Mesothelial cell of epicardium (in vitro differentiated cells): ENCODE data around the gene GBF1. TPM values are rescaled to one million over a fixed set of nuclear protein-coding genes. Genes with fewer than 3 reads are reported as not detected.

Source experiments
- DNase-seq, 2 experiments: peaks; one replicate each; pipeline ENCODE4 v3.0.0; 2021; ENCODE audit warnings: low spot score in 2 of 2; ENCODE audit not compliant: unreplicated experiment in 2 of 2
- H3K27ac Mint-ChIP-seq: 2 replicates; pipeline ENCODE4 v1.8.0; 2021; ENCODE audit warnings: mixed read lengths
- H3K27me3 Mint-ChIP-seq: 2 replicates; pipeline ENCODE4 v1.8.0; 2021; ENCODE audit warnings: low read depth, mixed read lengths
- H3K36me3 Mint-ChIP-seq: 2 replicates; pipeline ENCODE4 v1.8.0; 2021; ENCODE audit warnings: mixed read lengths
- H3K4me1 Mint-ChIP-seq: 2 replicates; pipeline ENCODE4 v1.8.0; 2021; ENCODE audit warnings: mixed read lengths
- H3K4me3 Mint-ChIP-seq: 2 replicates; pipeline ENCODE4 v1.8.0; 2021; ENCODE audit warnings: mild to moderate bottlenecking, moderate library complexity, mixed read lengths
- H3K9me3 Mint-ChIP-seq: 2 replicates; pipeline ENCODE4 v1.8.0; 2021; ENCODE audit warnings: mixed read lengths
- total RNA-seq: library from RNA; stranded (reverse); gene quantifications from 3 replicates; pipeline ENCODE4 v1.2.1, GENCODE V29; 2021
- TF ChIP-seq, protein P1 (sequence below): fragments of 200-600 bp; sonication (generic); IDR thresholded peaks from one replicate; pipeline ENCODE4 v1.5.0; 2021; ENCODE audit warnings: antibody characterized with exemption; ENCODE audit not compliant: unreplicated experiment

GBF1 gene
- total RNA-seq, 1 donor from 2014 or later = 51.1 TPM

DNA sequence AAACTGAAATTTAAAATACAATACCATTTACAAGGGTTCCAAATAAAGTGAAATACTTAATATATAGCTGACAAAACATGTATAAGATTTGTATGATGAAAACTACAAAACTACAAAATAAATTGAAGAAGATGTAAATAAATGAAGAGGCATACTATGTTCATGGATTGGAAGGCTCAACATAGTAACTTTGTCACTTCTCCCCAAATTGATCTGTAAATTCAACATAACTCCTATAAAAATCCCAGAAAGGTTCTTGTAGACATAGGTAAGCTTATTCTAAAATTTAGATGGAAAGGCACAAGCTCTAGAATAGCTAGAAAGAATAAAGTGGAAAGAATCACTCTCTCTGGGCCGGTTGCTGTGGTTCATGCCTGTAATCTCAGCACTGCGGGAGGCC lies 126.0 kb downstream of the GBF1 start:
- Mint-ChIP-seq H3K27me3 (no peaks in the 10 kb centered on the region), H3K9me3 (peaks cover 16% of the 10 kb centered on the region), H3K4me3 (no peak overlapping the region), H3K27ac (no peak overlapping the region), H3K4me1 (peaks cover 8% of the 10 kb centered on the region), H3K36me3 (peaks cover 68% of the 10 kb centered on the region)
- TF ChIP-seq, protein P1, sequence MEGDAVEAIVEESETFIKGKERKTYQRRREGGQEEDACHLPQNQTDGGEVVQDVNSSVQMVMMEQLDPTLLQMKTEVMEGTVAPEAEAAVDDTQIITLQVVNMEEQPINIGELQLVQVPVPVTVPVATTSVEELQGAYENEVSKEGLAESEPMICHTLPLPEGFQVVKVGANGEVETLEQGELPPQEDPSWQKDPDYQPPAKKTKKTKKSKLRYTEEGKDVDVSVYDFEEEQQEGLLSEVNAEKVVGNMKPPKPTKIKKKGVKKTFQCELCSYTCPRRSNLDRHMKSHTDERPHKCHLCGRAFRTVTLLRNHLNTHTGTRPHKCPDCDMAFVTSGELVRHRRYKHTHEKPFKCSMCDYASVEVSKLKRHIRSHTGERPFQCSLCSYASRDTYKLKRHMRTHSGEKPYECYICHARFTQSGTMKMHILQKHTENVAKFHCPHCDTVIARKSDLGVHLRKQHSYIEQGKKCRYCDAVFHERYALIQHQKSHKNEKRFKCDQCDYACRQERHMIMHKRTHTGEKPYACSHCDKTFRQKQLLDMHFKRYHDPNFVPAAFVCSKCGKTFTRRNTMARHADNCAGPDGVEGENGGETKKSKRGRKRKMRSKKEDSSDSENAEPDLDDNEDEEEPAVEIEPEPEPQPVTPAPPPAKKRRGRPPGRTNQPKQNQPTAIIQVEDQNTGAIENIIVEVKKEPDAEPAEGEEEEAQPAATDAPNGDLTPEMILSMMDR = no peak
- no peak for DNase-seq

DNA sequence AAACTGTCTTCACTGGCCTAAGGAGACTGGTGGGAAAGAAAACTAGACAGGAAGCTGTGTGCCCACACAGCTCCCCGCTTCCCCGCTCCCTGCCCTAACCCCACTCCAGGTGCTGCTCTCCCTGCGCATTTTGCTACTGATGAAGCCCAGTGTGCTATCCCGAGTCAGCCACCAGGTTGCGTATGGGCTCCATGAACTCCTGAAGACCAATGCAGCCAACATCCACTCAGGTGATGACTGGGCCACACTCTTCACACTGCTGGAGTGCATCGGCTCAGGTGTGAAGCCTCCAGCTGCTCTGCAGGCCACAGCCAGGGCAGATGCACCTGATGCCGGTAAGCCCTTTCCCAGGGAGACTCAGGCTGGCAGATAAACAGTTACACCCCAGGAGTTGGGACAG lies 129.9 kb downstream of the GBF1 start:
- Mint-ChIP-seq H3K27me3 (no peaks in the 10 kb centered on the region), H3K36me3 (peaks cover 41% of the 10 kb centered on the region), H3K9me3 (peaks cover 12% of the 10 kb centered on the region), H3K4me1 (no peaks in the 10 kb centered on the region), H3K27ac (no peak overlapping the region), H3K4me3 (no peak overlapping the region)
- TF ChIP-seq, protein P1 = no peak
- DNase-seq = no peak

DNA sequence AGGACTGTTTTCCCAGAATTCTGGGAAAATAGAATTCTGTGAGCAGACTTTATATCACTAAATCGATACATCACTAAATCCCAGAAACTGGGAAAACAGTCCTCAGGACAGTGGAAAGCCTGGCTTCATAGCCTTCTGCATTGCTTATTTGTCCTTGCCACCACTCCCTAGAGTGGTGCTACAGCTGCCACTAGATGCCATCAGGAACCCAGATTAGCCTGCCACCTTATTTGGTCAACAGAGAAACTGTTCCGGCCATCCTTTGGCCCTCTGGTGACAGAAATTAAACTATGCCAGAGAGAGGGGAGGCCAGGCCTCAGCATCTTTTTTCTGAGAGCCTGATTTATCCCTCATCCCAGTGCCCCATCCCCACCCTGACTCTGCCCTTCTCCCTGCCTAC lies 130.5 kb downstream of the GBF1 start:
- H3K27me3 Mint-ChIP-seq = no peaks in the 10 kb centered on the region
- TF ChIP-seq, protein P1 = no peak
- DNase-seq = no peak
- no peak overlapping the region for H3K27ac Mint-ChIP-seq
- peaks cover 7% of the 10 kb centered on the region for H3K9me3 Mint-ChIP-seq
- H3K4me1 Mint-ChIP-seq = no peaks in the 10 kb centered on the region
- peaks cover 37% of the 10 kb centered on the region for H3K36me3 Mint-ChIP-seq
- H3K4me3 Mint-ChIP-seq = no peak overlapping the region

DNA sequence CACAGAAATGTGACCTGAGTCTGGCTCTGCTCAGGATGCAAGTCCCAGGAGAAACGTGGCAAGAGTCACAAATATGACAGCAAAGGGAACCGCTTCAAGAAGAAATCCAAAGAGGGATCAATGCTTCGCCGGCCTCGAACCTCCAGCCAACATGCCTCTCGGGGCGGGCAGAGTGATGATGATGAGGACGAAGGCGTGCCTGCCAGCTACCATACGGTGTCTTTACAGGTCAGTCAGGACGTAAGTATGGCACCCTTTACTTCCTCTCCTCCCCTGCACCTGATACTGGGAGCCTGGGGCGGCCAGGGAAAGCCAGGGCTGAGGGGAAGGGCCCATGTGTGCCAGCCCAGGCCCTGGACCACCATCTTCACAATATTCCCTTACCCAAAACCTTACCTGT lies 131.6 kb downstream of the GBF1 start:
- Mint-ChIP-seq H3K27ac (no peak overlapping the region), H3K4me3 (no peak overlapping the region), H3K36me3 (peaks cover 34% of the 10 kb centered on the region), H3K9me3 (no peaks in the 10 kb centered on the region), H3K4me1 (no peaks in the 10 kb centered on the region), H3K27me3 (no peaks in the 10 kb centered on the region)
- TF ChIP-seq, protein P1 = no peak
- no peak for DNase-seq

DNA sequence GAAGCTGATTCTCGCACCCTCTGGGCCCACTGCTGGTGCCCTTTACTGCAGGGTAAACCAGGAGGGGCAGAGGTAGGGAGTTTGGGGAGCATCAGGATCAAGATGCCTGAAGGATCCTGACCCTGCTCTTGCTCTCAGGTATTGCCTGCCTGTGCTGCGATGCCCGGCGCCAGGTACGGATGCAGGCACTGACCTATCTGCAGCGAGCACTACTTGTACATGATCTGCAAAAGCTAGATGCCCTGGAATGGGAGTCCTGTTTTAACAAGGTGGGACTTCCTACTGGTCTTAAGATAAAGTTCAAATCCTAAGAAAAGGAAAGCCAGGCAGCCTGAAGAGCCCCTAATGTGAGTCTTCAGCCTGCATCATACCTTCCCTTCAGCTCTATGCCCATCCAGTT lies 134.1 kb downstream of the GBF1 start:
- Mint-ChIP-seq H3K4me1 (no peaks in the 10 kb centered on the region), H3K9me3 (no peaks in the 10 kb centered on the region), H3K36me3 (peaks cover 24% of the 10 kb centered on the region), H3K27ac (no peak overlapping the region), H3K27me3 (no peaks in the 10 kb centered on the region), H3K4me3 (no peak overlapping the region)
- TF ChIP-seq, protein P1 = no peak
- DNase-seq = no peak

DNA sequence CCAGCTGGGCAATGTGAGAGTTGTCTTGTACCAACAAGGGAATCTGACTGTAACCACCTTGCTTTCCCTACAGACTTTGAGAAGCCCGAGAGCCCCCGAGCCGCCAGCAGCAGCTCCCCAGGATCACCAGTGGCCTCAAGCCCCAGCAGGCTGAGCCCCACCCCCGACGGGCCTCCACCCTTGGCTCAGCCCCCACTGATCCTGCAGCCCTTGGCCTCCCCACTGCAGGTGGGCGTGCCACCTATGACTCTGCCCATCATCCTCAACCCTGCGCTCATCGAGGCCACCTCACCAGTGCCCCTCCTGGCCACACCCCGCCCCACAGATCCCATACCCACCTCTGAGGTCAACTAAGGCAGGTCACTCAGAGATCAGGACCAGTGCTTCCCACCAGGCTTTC lies 136.7 kb downstream of the GBF1 start:
- no peaks in the 10 kb centered on the region for H3K4me1 Mint-ChIP-seq

More for the DNA sequence above, 136.7 kb downstream of the GBF1 start:
- TF ChIP-seq, protein P1 = no peak
- Mint-ChIP-seq H3K9me3 (no peaks in the 10 kb centered on the region), H3K36me3 (peaks cover 16% of the 10 kb centered on the region), H3K27ac (no peak overlapping the region), H3K27me3 (no peaks in the 10 kb centered on the region), H3K4me3 (no peak overlapping the region)
- DNase-seq = no peak
